H1 (cell line): ENCODE data around the gene CSF3R. TPM values are rescaled to one million over a fixed set of nuclear protein-coding genes. Genes with fewer than 3 reads are reported as not detected.

Experiments used
- CTCF ChIA-PET: fragments of 300-600 bp; sonication (Branson Sonifier 250); formaldehyde crosslinking; loops from one replicate; lab custom pipeline; 2021; ENCODE audit not compliant: partially characterized antibody; lab: Charles Lee
- POLR2A ChIA-PET: fragments of 300-600 bp; sonication (Branson Sonifier 250); formaldehyde crosslinking; loops from one replicate; lab custom pipeline; 2021; ENCODE audit warnings: inconsistent platforms; ENCODE audit not compliant: partially characterized antibody; lab: Charles Lee
- DNase-seq, 2 experiments: peaks; one replicate each; pipeline versions ENCODE4 v3.0.0 to v3.0.0-alpha.2; 2010 to 2022; ENCODE audit warnings: low spot score in 2 of 2, low read depth in 1 of 2, mixed read lengths in 1 of 2
- FAIRE-seq: peaks from 2 replicates; lab custom pipeline; 2011; peaks lifted over from hg19 to GRCh38; lab: Jason Lieb, UNC
- H2AFZ ChIP-seq: 2 replicates; pipeline ENCODE4 v1.8.1; 2012; ENCODE audit warnings: low read length, inconsistent platforms
- H2AK5ac ChIP-seq: 2 replicates; pipeline ENCODE4 v1.6.1; 2013; ENCODE audit warnings: low read depth, low read length
- H2BK120ac ChIP-seq: replicated peaks from 2 replicates; pipeline ENCODE3; 2013; ENCODE audit warnings: low read depth, low read length, inconsistent platforms
- H2BK12ac ChIP-seq: 2 replicates; pipeline ENCODE4 v1.6.1; 2013; ENCODE audit warnings: low read depth, low read length
- H2BK15ac ChIP-seq: 2 replicates; pipeline ENCODE4 v1.6.1; 2013; ENCODE audit warnings: low read length
- H2BK20ac ChIP-seq: 2 replicates; pipeline ENCODE4 v1.6.1; 2013; ENCODE audit warnings: low read length
- H2BK5ac ChIP-seq: 2 replicates; pipeline ENCODE4 v1.6.1; 2013; ENCODE audit warnings: low read depth, low read length
- H3K14ac ChIP-seq: 2 replicates; pipeline ENCODE4 v1.6.1; 2013; ENCODE audit warnings: inconsistent platforms; ENCODE audit not compliant: insufficient read length
- H3K18ac ChIP-seq: 2 replicates; pipeline ENCODE4 v1.6.1; 2013; ENCODE audit warnings: low read length; ENCODE audit errors: extremely low read depth
- H3K23ac ChIP-seq: 2 replicates; pipeline ENCODE4 v1.6.1; 2013; ENCODE audit warnings: inconsistent platforms; ENCODE audit not compliant: insufficient read length
- H3K23me2 ChIP-seq: 2 replicates; pipeline ENCODE4 v1.6.1; 2013; ENCODE audit warnings: low read depth, low read length
- H3K27ac ChIP-seq: 2 replicates; pipeline ENCODE4 v1.6.1; 2011; ENCODE audit warnings: low read depth, low read length, inconsistent platforms
- H3K27me3 ChIP-seq, 4 experiments: replicated peaks in 1 of 4; 1 replicate in 1 of 4; 2 replicates in 3 of 4; pipeline versions ENCODE4 v1.6.1 to v1.8.1; 2011 to 2013; ENCODE audit warnings: low read length in 3 of 4, mild to moderate bottlenecking in 3 of 4, inconsistent platforms in 2 of 4, mixed read lengths in 2 of 4, moderate library complexity in 1 of 4; ENCODE audit not compliant: control insufficient read depth in 3 of 4, insufficient read depth in 3 of 4; ENCODE audit errors: extremely low read depth in 1 of 4
- H3K36me3 ChIP-seq, 4 experiments: 2 replicates each; pipeline versions ENCODE4 v1.6.1 to v1.8.1; 2011 to 2013; ENCODE audit warnings: mild to moderate bottlenecking in 4 of 4, low read length in 3 of 4, moderate library complexity in 2 of 4, control low read depth in 1 of 4, inconsistent platforms in 1 of 4; ENCODE audit not compliant: insufficient read depth in 4 of 4, control insufficient read depth in 2 of 4
- H3K4ac ChIP-seq: replicated peaks from 2 replicates; pipeline ENCODE3; 2013; ENCODE audit warnings: low read length, low read depth, mixed read lengths, inconsistent platforms; ENCODE audit not compliant: insufficient read length
- H3K4me1 ChIP-seq, 4 experiments: replicated peaks in 1 of 4; 1 replicate in 1 of 4; 2 replicates in 3 of 4; pipeline versions ENCODE4 v1.6.1 to v1.8.1; 2011 to 2013; ENCODE audit warnings: low read length in 3 of 4, inconsistent platforms in 2 of 4, mixed read lengths in 1 of 4; ENCODE audit not compliant: insufficient read depth in 4 of 4, control insufficient read depth in 3 of 4
- H3K4me2 ChIP-seq, 2 experiments: 2 replicates each; pipeline versions ENCODE4 v1.6.1 to v1.8.1; 2011 to 2013; ENCODE audit warnings: low read depth in 2 of 2, low read length in 2 of 2, control low read depth in 1 of 2, inconsistent platforms in 1 of 2, mild to moderate bottlenecking in 1 of 2; ENCODE audit not compliant: insufficient read depth in 1 of 2
- H3K4me3 ChIP-seq, 4 experiments: fragments of 200-600, 300-600 bp in 1 of 4; sonication (generic), shearing (Covaris generic), sonication (Bioruptor Twin) in 1 of 4; 2 replicates each; pipeline versions ENCODE4 v1.5.1 to v1.8.1; 2011 to 2016; ENCODE audit warnings: low read length in 4 of 4, low read depth in 3 of 4, control low read depth in 2 of 4, inconsistent platforms in 2 of 4, mild to moderate bottlenecking in 2 of 4, mixed read lengths in 1 of 4, moderate library complexity in 1 of 4; ENCODE audit not compliant: insufficient read depth in 2 of 4; ENCODE audit errors: extremely low read depth in 1 of 4
- H3K56ac ChIP-seq: replicated peaks from 2 replicates; pipeline ENCODE3; 2013; ENCODE audit warnings: low read depth, mild to moderate bottlenecking, mixed read lengths, low read length, inconsistent platforms; ENCODE audit not compliant: insufficient read length
- H3K79me1 ChIP-seq: 2 replicates; pipeline ENCODE4 v1.6.1; 2013; ENCODE audit warnings: low read depth, low read length, control low read depth
- H3K79me2 ChIP-seq, 2 experiments: 2 replicates each; pipeline versions ENCODE4 v1.6.1 to v1.8.1; 2012 to 2013; ENCODE audit warnings: low read length in 2 of 2, mild to moderate bottlenecking in 2 of 2, inconsistent platforms in 1 of 2; ENCODE audit not compliant: insufficient read depth in 2 of 2, control insufficient read depth in 1 of 2
- H3K9ac ChIP-seq, 4 experiments: replicated peaks in 1 of 4; 1 replicate in 1 of 4; 2 replicates in 3 of 4; pipeline versions ENCODE4 v1.6.1 to v1.8.1; 2011 to 2013; ENCODE audit warnings: low read depth in 3 of 4, low read length in 3 of 4, control low read depth in 2 of 4, mild to moderate bottlenecking in 2 of 4, moderate library complexity in 2 of 4, inconsistent platforms in 1 of 4; ENCODE audit errors: extremely low read depth in 1 of 4
- H3K9me3 ChIP-seq, 2 experiments: 2 replicates each; pipeline versions ENCODE4 v1.6.1 to v1.8.1; 2012 to 2013; ENCODE audit warnings: mild to moderate bottlenecking in 2 of 2, moderate library complexity in 2 of 2, control low read depth in 1 of 2, inconsistent platforms in 1 of 2, low read depth in 1 of 2, low read length in 1 of 2, mixed read lengths in 1 of 2; ENCODE audit not compliant: insufficient read depth in 2 of 2
- H4K20me1 ChIP-seq, 2 experiments: replicated peaks in 1 of 2; 2 replicates each; pipeline versions ENCODE3 to v1.8.1; 2011 to 2013; ENCODE audit warnings: inconsistent platforms in 2 of 2, low read length in 2 of 2, mild to moderate bottlenecking in 1 of 2; ENCODE audit not compliant: insufficient read depth in 2 of 2, control insufficient read depth in 1 of 2
- H4K5ac ChIP-seq: 2 replicates; pipeline ENCODE4 v1.6.1; 2013; ENCODE audit warnings: low read length, low read depth, mixed read lengths, inconsistent platforms; ENCODE audit not compliant: insufficient read length
- H4K8ac ChIP-seq: 2 replicates; pipeline ENCODE4 v1.8.0; 2013; ENCODE audit warnings: mild to moderate bottlenecking, moderate library complexity, low read length, inconsistent platforms; ENCODE audit not compliant: insufficient read depth; ENCODE audit errors: extremely low read depth
- H4K91ac ChIP-seq: replicated peaks from 2 replicates; pipeline ENCODE3; 2013; ENCODE audit warnings: low read length, mixed read lengths, inconsistent platforms; ENCODE audit not compliant: insufficient read length
- SP4 ChIP-seq: IDR thresholded peaks from 2 replicates; pipeline ENCODE4 v1.6.1; 2012; ENCODE audit warnings: low read length, inconsistent platforms
- TCF12 ChIP-seq: IDR thresholded peaks from 2 replicates; pipeline ENCODE4 v1.6.1; 2011; ENCODE audit warnings: low read depth, mild to moderate bottlenecking, low read length
- WGBS, 2 experiments: shearing (Covaris generic) in 1 of 2; methylation state at CpG; one replicate each; pipeline versions ENCODE4 v1.1.6 to v1.1.7; 2013 to 2015; ENCODE audit warnings: low lambda C conversion rate in 2 of 2, mixed read lengths in 2 of 2, inconsistent platforms in 1 of 2, low coverage in 1 of 2, missing lambda C conversion rate in 1 of 2; ENCODE audit not compliant: insufficient replicate concordance in 2 of 2, insufficient coverage in 1 of 2, insufficient read length in 1 of 2; ENCODE audit errors: extremely low coverage in 1 of 2, missing lambda C conversion rate in 1 of 2; 5-methylcytosine and 5-hydroxymethylcytosine counted together
- polyA plus RNA-seq, 7 experiments: library from polyadenylated mRNA; depleted of rRNA in 3 of 7; stranded (reverse) in 5 of 7; unstranded in 2 of 7; fragments of >200 nt in 5 of 7; fragments of 200-250 nt in 2 of 7; gene quantifications; 1 replicate in 5 of 7; 2 replicates in 1 of 7; 4 replicates in 1 of 7; pipeline versions ENCODE4 v1.2.1 to v1.2.3, GENCODE V29; 2011 to 2013; ENCODE audit warnings: missing spikeins in 2 of 7, mixed read lengths in 2 of 7
- total RNA-seq: library from RNA; stranded (reverse); fragmentation: NEBNext Ultra II Directional; extraction: Animal tissue kit (Norgen Biotek cat#: 25700); gene quantifications from 2 replicates; pipeline ENCODE4 v1.2.1, GENCODE V29; 2021

Gene CSF3R
- total and polyA plus RNA-seq, 2 of the 8 experiments (the other 6 are each of a cell fraction or from before 2014, with no cell fraction given), result not detected

DNA sequence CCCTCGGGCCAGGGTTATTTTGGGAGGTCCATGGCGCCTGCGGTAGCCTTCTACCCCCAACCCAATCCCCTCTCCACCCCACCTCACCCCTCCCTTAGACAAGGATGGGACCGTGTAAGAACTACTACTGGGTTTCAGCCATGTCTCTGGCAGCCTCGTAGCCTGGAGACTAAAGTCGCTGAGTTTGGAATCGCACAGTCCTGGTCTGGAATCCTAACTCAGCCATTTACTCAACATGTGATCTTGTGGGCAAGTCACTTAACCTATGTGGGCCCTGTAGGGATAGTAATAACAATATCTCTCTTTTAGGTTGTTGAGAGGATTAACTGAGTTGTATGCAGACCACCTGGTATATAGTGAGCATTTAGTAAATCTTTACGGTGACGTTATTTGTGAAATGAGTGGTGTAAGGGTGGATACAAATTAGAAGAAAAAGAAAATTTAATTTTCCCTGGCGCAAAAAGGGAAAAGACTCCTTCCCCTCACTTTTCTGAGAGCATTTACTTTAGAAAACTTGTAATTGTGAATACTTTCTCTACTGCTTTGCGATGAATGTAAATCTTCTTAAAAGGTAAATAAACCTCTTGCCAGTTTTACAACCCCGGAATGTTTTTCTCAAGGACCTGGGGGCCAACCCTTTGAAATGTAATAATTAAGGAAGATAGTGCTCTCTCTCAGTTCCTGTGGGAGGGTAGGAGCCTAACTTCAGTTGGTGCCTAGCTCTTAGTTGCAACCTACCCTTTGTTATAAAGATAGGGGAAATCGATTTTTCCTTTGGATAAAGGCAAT, 17.9 kb downstream of the CSF3R start:
- FAIRE-seq, result no peak
- H3K56ac ChIP-seq, result no peak overlapping the region
- peak overlapping the region; percentile 92 for H2BK5ac ChIP-seq
- peaks cover 2 to 28% (median 21%) of the 10 kb centered on the region in 4 experiments for H3K27me3 ChIP-seq
- H4K20me1 ChIP-seq, result peaks cover 0 to 3% of the 10 kb centered on the region in 2 experiments
- peaks cover 0 to 11% of the 10 kb centered on the region in 2 experiments; a peak in 2 of 4 replicates for H3K79me2 ChIP-seq
- DNase-seq, result no peak
- H2BK20ac ChIP-seq, result no peak overlapping the region; the same call in 1 of the 2 replicates
- peaks cover 18 to 23% (median 19%) of the 10 kb centered on the region in 4 experiments for H3K36me3 ChIP-seq
- WGBS, 2 experiments, result 15% methylated on average over 13 of the region's 13 CpGs; no CpG with 5 or more reads in 1 of the 2 experiments
- peak overlapping the region; percentile 77 for H4K5ac ChIP-seq
- H3K23ac ChIP-seq, result no peak overlapping the region
- H3K9ac ChIP-seq, result peak overlapping the region; percentile 66 to 92 (median 82)
- CTCF ChIA-PET, result interaction anchor here (0.7 to 1.7 kb wide), 4 partner anchors 13 to 26 kb away, joined by 3 to 5 read pairs (median 4); partner anchors contain the start of gene CSF3R
- H2AK5ac ChIP-seq, result peak overlapping the region; percentile 75; the same call in 1 of the 2 replicates
- peak overlapping the region; percentile 89 for H4K91ac ChIP-seq
- peak overlapping the region; percentile 84 to 97 for H3K4me2 ChIP-seq
- peak overlapping the region; percentile 84 for H3K27ac ChIP-seq
- peak overlapping the region; percentile 83; the same call in 1 of the 2 replicates for H2BK15ac ChIP-seq
- no peaks in the 10 kb centered on the region for H3K9me3 ChIP-seq
- H3K4me3 ChIP-seq, result peak overlapping the region; percentile 90 to 95 (median 93)
- POLR2A ChIA-PET, result interaction anchor here (0.6 to 3.9 kb wide), 24 partner anchors 7 to 362 kb away, joined by 3 to 43 read pairs (median 6); partner anchors contain the start of genes OSCP1, STK40 and THRAP3
- peak overlapping the region; percentile 84; the same call in 1 of the 2 replicates for H2BK12ac ChIP-seq
- peak overlapping the region; percentile 77; the same call in 1 of the 2 replicates for H4K8ac ChIP-seq
- no peak overlapping the region for H3K4ac ChIP-seq
- TF ChIP-seq SP4 (no peak), TCF12 (0 out of 2 replicates have a peak, but pooled peaks have one; percentile 12)
- H2BK120ac ChIP-seq, result no peak overlapping the region
- H3K79me1 ChIP-seq, result peaks cover 7% of the 10 kb centered on the region
- H3K18ac ChIP-seq, result peak overlapping the region; percentile 41
- H3K4me1 ChIP-seq, result peaks cover 0 to 3% (median 0%) of the 10 kb centered on the region in 4 experiments; a peak in 2 of 7 replicates
- no peak overlapping the region for H3K14ac ChIP-seq
- H2AFZ ChIP-seq, result no peak overlapping the region
- peaks cover 4% of the 10 kb centered on the region; the same call in 1 of the 2 replicates for H3K23me2 ChIP-seq
